Stimulated activated CD4-positive, alpha-beta T cell treated with anti-CD3 and anti-CD28 coated beads, Interleukin-4, amount 100 ng/mL, for 4 hours (primary cell): ENCODE data around the gene KRTAP12-3.
"Not testable (repeated sequence)": the region's sequence is repeated elsewhere in the genome, so short reads cannot be mapped to it uniquely, and the experiment has no call there.

ENCODE experiments used
- DNase-seq, 2 experiments: peaks; one replicate each; pipeline ENCODE4 v3.0.0-alpha.2; 2020

The KRTAP12-3 gene

GRCh38 chr21:44686843-44687561 is 29.3 kb downstream of the KRTAP12-3 start:
- DNase-seq, result no peak

- no peak for DNase-seq
These were observed 29.9 kb downstream of the KRTAP12-3 start for GRCh38 chr21:44687671-44688070.

GRCh38 chr21:44689740-44690139 is 32.0 kb downstream of the KRTAP12-3 start:
- not testable (repeated sequence) for DNase-seq

GRCh38 chr21:44691686-44692085 is 34.0 kb downstream of the KRTAP12-3 start:
- no peak for DNase-seq

- no peak for DNase-seq
These were observed 35.2 kb downstream of the KRTAP12-3 start for GRCh38 chr21:44692798-44693512.

- no peak for DNase-seq
These were observed 37.0 kb downstream of the KRTAP12-3 start for GRCh38 chr21:44694776-44695175.

GRCh38 chr21:44695184-44695583 is 37.5 kb downstream of the KRTAP12-3 start:
- no peak for DNase-seq

GRCh38 chr21:44695641-44696040 is 37.9 kb downstream of the KRTAP12-3 start:
- no peak for DNase-seq

- DNase-seq, result no peak
These were observed 38.8 kb downstream of the KRTAP12-3 start for GRCh38 chr21:44696572-44696971.

- not testable (repeated sequence) for DNase-seq
These were observed 39.6 kb downstream of the KRTAP12-3 start, which contains the start of gene KRTAP10-12 for GRCh38 chr21:44697172-44697810. Gene KRTAP10-12, plus strand, starts transcription at chr21:44697172. Its CDS starts 30 bp downstream, at chr21:44697202.

GRCh38 chr21:44697811-44698734 is 40.3 kb downstream of the KRTAP12-3 start:
- DNase-seq, result no peak

GRCh38 chr21:44699502-44700001 is 41.8 kb downstream of the KRTAP12-3 start:
- no peak for DNase-seq

- DNase-seq, result no peak
These were observed 42.6 kb downstream of the KRTAP12-3 start for GRCh38 chr21:44700101-44701022.

GRCh38 chr21:44701023-44701400 is 43.3 kb downstream of the KRTAP12-3 start:
- no peak for DNase-seq

GRCh38 chr21:44701541-44701940 is 43.8 kb downstream of the KRTAP12-3 start:
- DNase-seq, result no peak

- DNase-seq, result no peak
These were observed 44.6 kb downstream of the KRTAP12-3 start for GRCh38 chr21:44702111-44702972.

- no peak for DNase-seq
These were observed 45.4 kb downstream of the KRTAP12-3 start for GRCh38 chr21:44702973-44703730.

- no peak for DNase-seq
These were observed 46.3 kb downstream of the KRTAP12-3 start for GRCh38 chr21:44703731-44704635.
